ENCODE data around the gene PLEKHM2.

Gene PLEKHM2

DNA sequence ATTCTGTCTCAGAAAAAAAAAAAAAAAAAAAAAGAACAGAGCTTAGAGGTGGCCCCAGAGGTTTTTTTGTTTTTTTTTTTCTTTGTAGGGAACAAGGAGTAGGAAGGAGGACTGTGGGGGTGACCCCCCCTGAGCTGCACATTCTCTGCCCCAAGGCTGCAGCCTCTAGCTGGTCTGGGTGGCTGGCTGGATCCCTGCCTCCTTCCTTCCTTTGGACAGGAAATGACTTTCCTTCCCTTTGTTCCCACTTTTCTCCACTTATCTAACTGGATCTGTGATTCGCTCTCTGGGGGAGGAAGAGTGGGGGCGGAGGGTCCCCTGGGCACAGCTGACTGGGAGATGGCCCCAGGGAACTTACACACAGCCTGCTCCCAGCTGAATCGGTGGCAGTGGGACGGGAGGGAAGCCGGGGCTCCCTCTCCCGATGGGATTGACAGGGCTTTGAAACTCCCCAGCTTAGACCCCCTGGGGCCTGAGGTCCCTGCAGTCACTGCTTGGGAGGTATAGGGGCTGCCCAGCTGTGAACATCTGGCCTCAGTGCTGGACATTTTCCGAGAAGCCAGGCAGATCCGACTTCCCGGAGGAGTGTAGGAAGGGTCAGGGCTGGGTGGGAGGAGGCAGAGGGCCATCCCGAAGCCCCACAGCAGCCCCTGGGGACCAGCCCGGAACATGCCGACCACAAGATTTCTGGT is 76.5 kb downstream of the PLEKHM2 start:
- H3K9ac ChIP-seq (ENCODE audit: low read depth, low read length): peak overlapping the region; percentile 82

GRCh38 chr1:15761366-15762128 is 77.4 kb downstream of the PLEKHM2 start:
- Histone ChIP-seq H3K27me3 (ENCODE audit: control insufficient read depth, insufficient read depth, low read length) (no peaks in the 10 kb centered on the region), H3K9me3 (replicated peaks; ENCODE audit: low read length) (no peaks in the 10 kb centered on the region), H3K4me1 (ENCODE audit: control insufficient read depth, insufficient read depth, low read length) (peaks cover 44% of the 10 kb centered on the region), H3K36me3 (ENCODE audit: insufficient read depth, low read length) (peaks cover 16% of the 10 kb centered on the region), H3K9ac (ENCODE audit: low read depth, low read length) (peak overlapping the region; percentile 82), H3K4me3 (ENCODE audit: low read length) (peak overlapping the region; percentile 88), H3K4me2 (ENCODE audit: low read length) (peak overlapping the region; percentile 91)

More for the DNA sequence above, 76.5 kb downstream of the PLEKHM2 start:
- H3K4me3 ChIP-seq (ENCODE audit: low read length): peak overlapping the region; percentile 88
- H3K4me2 ChIP-seq (ENCODE audit: low read length): peak overlapping the region; percentile 91
- no peaks in the 10 kb centered on the region for H3K27me3 ChIP-seq (ENCODE audit: control insufficient read depth, insufficient read depth, low read length)
- peaks cover 46% of the 10 kb centered on the region for H3K4me1 ChIP-seq (ENCODE audit: control insufficient read depth, insufficient read depth, low read length)
- peaks cover 16% of the 10 kb centered on the region for H3K36me3 ChIP-seq (ENCODE audit: insufficient read depth, low read length)
- no peaks in the 10 kb centered on the region for H3K9me3 ChIP-seq (replicated peaks; ENCODE audit: low read length)

DNA sequence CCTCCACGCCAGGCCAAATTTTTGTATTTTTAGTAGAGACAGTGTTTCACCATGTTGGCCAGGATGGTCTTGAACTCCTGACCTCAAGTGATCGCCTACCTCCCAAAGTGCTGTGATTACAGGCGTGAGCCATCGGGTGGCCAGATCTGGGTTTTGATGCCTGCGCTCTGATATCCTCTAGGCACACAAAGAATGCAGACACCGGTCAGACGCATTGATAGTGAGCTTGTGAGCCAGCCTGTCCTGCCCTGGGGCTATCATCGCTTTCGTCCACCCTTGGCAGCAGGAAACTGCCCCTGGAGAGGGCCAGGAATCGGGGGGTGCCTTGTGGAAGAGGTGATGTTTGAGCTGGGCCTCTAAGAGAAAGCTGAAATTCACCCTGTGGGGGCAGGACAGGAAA is 78.4 kb downstream of the PLEKHM2 start:
- no peaks in the 10 kb centered on the region for H3K27me3 ChIP-seq (ENCODE audit: control insufficient read depth, insufficient read depth, low read length)
- peaks cover 34% of the 10 kb centered on the region for H3K4me1 ChIP-seq (ENCODE audit: control insufficient read depth, insufficient read depth, low read length)
- peaks cover 23% of the 10 kb centered on the region for H3K36me3 ChIP-seq (ENCODE audit: insufficient read depth, low read length)
- no peaks in the 10 kb centered on the region for H3K9me3 ChIP-seq (replicated peaks; ENCODE audit: low read length)
- no peak overlapping the region for H3K9ac ChIP-seq (ENCODE audit: low read depth, low read length)
- no peak overlapping the region for H3K4me3 ChIP-seq (ENCODE audit: low read length)
- H3K4me2 ChIP-seq (ENCODE audit: low read length): no peak overlapping the region

- peaks cover 38% of the 10 kb centered on the region for H3K36me3 ChIP-seq (ENCODE audit: insufficient read depth, low read length)
- H3K4me3 ChIP-seq (ENCODE audit: low read length): no peak overlapping the region
- H3K9me3 ChIP-seq (replicated peaks; ENCODE audit: low read length): no peaks in the 10 kb centered on the region
- no peaks in the 10 kb centered on the region for H3K27me3 ChIP-seq (ENCODE audit: control insufficient read depth, insufficient read depth, low read length)
- H3K4me1 ChIP-seq (ENCODE audit: control insufficient read depth, insufficient read depth, low read length): peaks cover 27% of the 10 kb centered on the region
- H3K4me2 ChIP-seq (ENCODE audit: low read length): no peak overlapping the region
- no peak overlapping the region for H3K9ac ChIP-seq (ENCODE audit: low read depth, low read length)
Measured at GRCh38 chr1:15764269-15764764, 80.2 kb downstream of the PLEKHM2 start.

DNA sequence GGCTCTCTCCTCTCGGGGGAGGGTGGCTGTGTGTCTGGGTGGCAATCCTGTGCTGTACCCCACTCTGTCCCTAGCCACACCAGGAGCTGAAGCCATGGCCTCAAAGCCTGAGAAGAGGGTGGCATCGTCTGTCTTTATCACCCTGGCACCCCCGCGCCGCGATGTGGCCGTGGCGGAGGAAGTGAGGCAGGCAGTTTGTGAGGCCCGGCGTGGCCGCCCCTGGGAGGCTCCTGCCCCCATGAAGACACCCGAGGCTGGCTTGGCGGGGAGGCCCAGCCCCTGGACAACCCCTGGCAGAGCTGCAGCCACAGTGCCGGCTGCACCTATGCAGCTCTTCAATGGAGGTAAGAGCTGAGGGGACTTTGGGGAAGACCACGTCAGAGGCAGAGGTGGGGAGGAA is 80.8 kb downstream of the PLEKHM2 start:
- Histone ChIP-seq H3K4me3 (ENCODE audit: low read length) (no peak overlapping the region), H3K27me3 (ENCODE audit: control insufficient read depth, insufficient read depth, low read length) (no peaks in the 10 kb centered on the region), H3K36me3 (ENCODE audit: insufficient read depth, low read length) (peaks cover 40% of the 10 kb centered on the region), H3K9ac (ENCODE audit: low read depth, low read length) (peak overlapping the region; percentile 38), H3K9me3 (replicated peaks; ENCODE audit: low read length) (no peaks in the 10 kb centered on the region), H3K4me2 (ENCODE audit: low read length) (no peak overlapping the region), H3K4me1 (ENCODE audit: control insufficient read depth, insufficient read depth, low read length) (peaks cover 27% of the 10 kb centered on the region)

- Histone ChIP-seq H3K27me3 (ENCODE audit: control insufficient read depth, insufficient read depth, low read length) (no peaks in the 10 kb centered on the region), H3K9ac (ENCODE audit: low read depth, low read length) (peak overlapping the region; percentile 53), H3K36me3 (ENCODE audit: insufficient read depth, low read length) (peaks cover 48% of the 10 kb centered on the region), H3K4me3 (ENCODE audit: low read length) (no peak overlapping the region), H3K4me1 (ENCODE audit: control insufficient read depth, insufficient read depth, low read length) (peaks cover 23% of the 10 kb centered on the region), H3K9me3 (replicated peaks; ENCODE audit: low read length) (no peaks in the 10 kb centered on the region), H3K4me2 (ENCODE audit: low read length) (peak overlapping the region; percentile 26)
Measured at GRCh38 chr1:15765495-15766194, 81.5 kb downstream of the PLEKHM2 start.

GRCh38 chr1:15767941-15768340 is 83.8 kb downstream of the PLEKHM2 start:
- Histone ChIP-seq H3K27me3 (ENCODE audit: control insufficient read depth, insufficient read depth, low read length) (no peaks in the 10 kb centered on the region), H3K9ac (ENCODE audit: low read depth, low read length) (no peak overlapping the region), H3K36me3 (ENCODE audit: insufficient read depth, low read length) (peaks cover 64% of the 10 kb centered on the region), H3K4me3 (ENCODE audit: low read length) (no peak overlapping the region), H3K9me3 (replicated peaks; ENCODE audit: low read length) (no peaks in the 10 kb centered on the region), H3K4me1 (ENCODE audit: control insufficient read depth, insufficient read depth, low read length) (peaks cover 16% of the 10 kb centered on the region), H3K4me2 (ENCODE audit: low read length) (no peak overlapping the region)

DNA sequence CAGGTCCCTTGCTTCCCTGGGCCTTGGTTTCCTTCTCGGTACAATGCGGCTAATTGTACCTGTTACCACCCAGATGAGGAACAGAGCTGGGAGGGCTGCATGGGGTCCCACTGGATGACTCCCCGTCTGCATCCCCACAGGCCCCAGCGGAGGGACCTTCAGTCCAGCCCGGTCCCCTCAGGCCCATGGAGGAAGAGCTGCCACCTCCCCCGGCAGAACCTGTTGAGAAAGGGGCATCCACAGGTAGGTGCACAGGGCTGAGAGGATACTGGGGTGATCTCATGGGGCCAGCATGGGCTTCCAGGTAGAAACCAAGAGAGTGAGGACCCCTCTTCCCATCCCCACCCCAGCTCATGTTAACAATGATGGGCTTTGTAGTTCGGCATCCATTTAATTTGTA is 84.3 kb downstream of the PLEKHM2 start:
- Histone ChIP-seq H3K9ac (ENCODE audit: low read depth, low read length) (no peak overlapping the region), H3K9me3 (replicated peaks; ENCODE audit: low read length) (no peaks in the 10 kb centered on the region), H3K4me3 (ENCODE audit: low read length) (no peak overlapping the region), H3K27me3 (ENCODE audit: control insufficient read depth, insufficient read depth, low read length) (no peaks in the 10 kb centered on the region), H3K36me3 (ENCODE audit: insufficient read depth, low read length) (peaks cover 64% of the 10 kb centered on the region), H3K4me1 (ENCODE audit: control insufficient read depth, insufficient read depth, low read length) (peaks cover 16% of the 10 kb centered on the region), H3K4me2 (ENCODE audit: low read length) (no peak overlapping the region)

- H3K9me3 ChIP-seq (replicated peaks; ENCODE audit: low read length): no peaks in the 10 kb centered on the region
- no peak overlapping the region for H3K4me3 ChIP-seq (ENCODE audit: low read length)
- no peak overlapping the region for H3K4me2 ChIP-seq (ENCODE audit: low read length)
- peaks cover 64% of the 10 kb centered on the region for H3K36me3 ChIP-seq (ENCODE audit: insufficient read depth, low read length)
- H3K4me1 ChIP-seq (ENCODE audit: control insufficient read depth, insufficient read depth, low read length): peaks cover 9% of the 10 kb centered on the region
- H3K9ac ChIP-seq (ENCODE audit: low read depth, low read length): no peak overlapping the region
- H3K27me3 ChIP-seq (ENCODE audit: control insufficient read depth, insufficient read depth, low read length): no peaks in the 10 kb centered on the region
Measured at GRCh38 chr1:15770313-15770962, 86.3 kb downstream of the PLEKHM2 start.

DNA sequence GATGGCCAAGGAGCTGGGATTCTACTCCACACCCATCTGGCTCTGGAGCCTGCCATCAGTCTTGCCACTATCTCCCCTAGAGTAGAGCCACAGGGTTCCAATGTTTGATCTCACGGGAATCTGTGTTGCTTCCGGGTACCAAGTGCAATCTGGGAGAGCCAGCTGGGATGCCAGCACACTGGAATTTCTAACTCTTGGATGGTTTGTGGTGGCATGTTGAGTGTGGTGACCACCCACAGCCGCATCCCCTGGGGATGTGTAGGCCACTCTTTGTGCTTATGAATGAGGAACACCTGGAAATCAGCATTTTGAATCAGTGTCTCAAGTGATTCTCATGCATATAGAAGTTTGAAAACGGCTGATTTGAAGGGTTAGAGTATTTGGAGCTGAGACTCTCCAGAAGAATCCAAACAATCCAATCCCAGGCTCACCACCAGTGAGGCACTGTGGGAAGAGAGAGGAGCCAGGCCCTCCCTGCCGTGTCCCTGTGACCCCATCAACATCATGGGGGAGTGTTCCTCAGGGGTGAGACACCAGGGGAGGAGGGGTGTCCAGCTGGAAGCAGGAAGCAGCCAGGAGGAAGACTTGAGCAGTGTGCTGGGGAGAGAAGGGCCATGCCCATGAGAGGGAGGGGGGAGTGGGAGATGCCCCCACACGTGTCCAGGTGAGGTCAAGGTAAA is 87.9 kb downstream of the PLEKHM2 start:
- H3K9ac ChIP-seq (ENCODE audit: low read depth, low read length): no peak overlapping the region
- H3K4me1 ChIP-seq (ENCODE audit: control insufficient read depth, insufficient read depth, low read length): no peaks in the 10 kb centered on the region
- H3K9me3 ChIP-seq (replicated peaks; ENCODE audit: low read length): no peaks in the 10 kb centered on the region
- H3K27me3 ChIP-seq (ENCODE audit: control insufficient read depth, insufficient read depth, low read length): no peaks in the 10 kb centered on the region
- no peak overlapping the region for H3K4me3 ChIP-seq (ENCODE audit: low read length)
- peaks cover 71% of the 10 kb centered on the region for H3K36me3 ChIP-seq (ENCODE audit: insufficient read depth, low read length)
- H3K4me2 ChIP-seq (ENCODE audit: low read length): no peak overlapping the region

All from skeletal muscle satellite cell (primary cell).